ENCODE results near the gene SLC24A1.

Gene SLC24A1

DNA sequence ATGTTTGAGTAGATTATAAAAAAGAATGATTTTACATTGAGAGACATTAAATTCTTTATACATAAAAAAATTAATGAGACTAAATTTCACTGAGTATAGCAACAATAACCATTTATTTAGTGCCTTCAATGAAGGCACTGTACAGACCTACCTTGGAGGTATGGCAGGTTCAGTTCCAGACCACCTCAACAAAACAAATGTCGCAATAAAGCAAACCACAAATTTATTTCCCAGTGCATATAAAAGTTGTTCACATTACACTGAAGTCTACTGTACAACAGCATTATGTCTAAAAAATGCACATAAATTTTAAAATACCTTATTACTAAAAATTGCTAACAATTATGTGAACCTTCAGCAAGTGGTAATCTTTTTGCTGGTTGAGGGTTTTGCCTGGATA lies 58.8 kb downstream of the SLC24A1 start:
- H3K36me3 ChIP-seq (ENCODE audit: control insufficient read depth in 2 of 2, insufficient read depth in 1 of 2, low read length in 2 of 2), result no peaks in the 10 kb centered on the region
- ChIA-PET POLR2A (no interaction called here), CTCF (no interaction called here)
- H3K9me3 ChIP-seq (ENCODE audit: control insufficient read depth, insufficient read depth, low read depth, low read length), result no peaks in the 10 kb centered on the region
- H3K27ac ChIP-seq (ENCODE audit: extremely low read depth, low read depth, low read length), result no peak overlapping the region
- TF ChIP-seq, protein P1, sequence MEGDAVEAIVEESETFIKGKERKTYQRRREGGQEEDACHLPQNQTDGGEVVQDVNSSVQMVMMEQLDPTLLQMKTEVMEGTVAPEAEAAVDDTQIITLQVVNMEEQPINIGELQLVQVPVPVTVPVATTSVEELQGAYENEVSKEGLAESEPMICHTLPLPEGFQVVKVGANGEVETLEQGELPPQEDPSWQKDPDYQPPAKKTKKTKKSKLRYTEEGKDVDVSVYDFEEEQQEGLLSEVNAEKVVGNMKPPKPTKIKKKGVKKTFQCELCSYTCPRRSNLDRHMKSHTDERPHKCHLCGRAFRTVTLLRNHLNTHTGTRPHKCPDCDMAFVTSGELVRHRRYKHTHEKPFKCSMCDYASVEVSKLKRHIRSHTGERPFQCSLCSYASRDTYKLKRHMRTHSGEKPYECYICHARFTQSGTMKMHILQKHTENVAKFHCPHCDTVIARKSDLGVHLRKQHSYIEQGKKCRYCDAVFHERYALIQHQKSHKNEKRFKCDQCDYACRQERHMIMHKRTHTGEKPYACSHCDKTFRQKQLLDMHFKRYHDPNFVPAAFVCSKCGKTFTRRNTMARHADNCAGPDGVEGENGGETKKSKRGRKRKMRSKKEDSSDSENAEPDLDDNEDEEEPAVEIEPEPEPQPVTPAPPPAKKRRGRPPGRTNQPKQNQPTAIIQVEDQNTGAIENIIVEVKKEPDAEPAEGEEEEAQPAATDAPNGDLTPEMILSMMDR (tag by site-specific recombination; IDR thresholded peaks at IDR 0.05), result no peak
- no peak for TF ChIP-seq OVOL3 (tag by site-specific recombination; IDR thresholded peaks at IDR 0.05)
- no peak for TF ChIP-seq ZNF704 (tag by site-specific recombination; IDR thresholded peaks at IDR 0.05)
- no peak for TF ChIP-seq ZNF549 (tag by site-specific recombination; IDR thresholded peaks at IDR 0.05)
- no peak for TF ChIP-seq SP2 (tag by site-specific recombination; IDR thresholded peaks at IDR 0.05)
- TF ChIP-seq ZNF16 (tag by site-specific recombination; IDR thresholded peaks at IDR 0.05; ENCODE audit: low read depth), result no peak
- no peak for TF ChIP-seq ZNF670 (tag by site-specific recombination; IDR thresholded peaks at IDR 0.05; ENCODE audit: low read depth)
- TF ChIP-seq, protein P2, sequence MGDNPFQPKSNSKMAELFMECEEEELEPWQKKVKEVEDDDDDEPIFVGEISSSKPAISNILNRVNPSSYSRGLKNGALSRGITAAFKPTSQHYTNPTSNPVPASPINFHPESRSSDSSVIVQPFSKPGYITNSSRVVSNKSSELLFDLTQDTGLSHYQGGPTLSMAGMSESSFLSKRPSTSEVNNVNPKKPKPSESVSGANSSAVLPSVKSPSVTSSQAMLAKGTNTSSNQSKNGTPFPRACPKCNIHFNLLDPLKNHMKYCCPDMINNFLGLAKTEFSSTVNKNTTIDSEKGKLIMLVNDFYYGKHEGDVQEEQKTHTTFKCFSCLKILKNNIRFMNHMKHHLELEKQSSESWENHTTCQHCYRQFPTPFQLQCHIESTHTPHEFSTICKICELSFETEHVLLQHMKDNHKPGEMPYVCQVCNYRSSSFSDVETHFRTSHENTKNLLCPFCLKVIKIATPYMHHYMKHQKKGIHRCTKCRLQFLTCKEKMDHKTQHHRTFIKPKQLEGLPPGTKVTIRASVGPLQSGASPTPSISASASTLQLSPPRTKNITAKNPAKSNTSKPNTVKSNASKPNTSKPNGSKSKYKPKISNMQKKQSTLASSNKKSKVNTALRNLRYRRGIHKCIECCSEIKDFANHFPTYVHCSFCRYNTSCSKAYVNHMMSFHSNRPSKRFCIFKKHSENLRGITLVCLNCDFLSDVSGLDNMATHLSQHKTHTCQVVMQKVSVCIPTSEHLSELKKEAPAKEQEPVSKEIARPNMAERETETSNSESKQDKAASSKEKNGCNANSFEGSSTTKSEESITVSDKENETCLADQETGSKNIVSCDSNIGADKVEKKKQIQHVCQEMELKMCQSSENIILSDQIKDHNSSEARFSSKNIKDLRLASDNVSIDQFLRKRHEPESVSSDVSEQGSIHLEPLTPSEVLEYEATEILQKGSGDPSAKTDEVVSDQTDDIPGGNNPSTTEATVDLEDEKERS (tag by site-specific recombination; IDR thresholded peaks at IDR 0.05), result no peak
- no peak for TF ChIP-seq ZNF513 (tag by site-specific recombination; IDR thresholded peaks at IDR 0.05)
- TF ChIP-seq ZSCAN4 (tag by site-specific recombination; IDR thresholded peaks at IDR 0.05), result no peak
- TF ChIP-seq, protein P3, sequence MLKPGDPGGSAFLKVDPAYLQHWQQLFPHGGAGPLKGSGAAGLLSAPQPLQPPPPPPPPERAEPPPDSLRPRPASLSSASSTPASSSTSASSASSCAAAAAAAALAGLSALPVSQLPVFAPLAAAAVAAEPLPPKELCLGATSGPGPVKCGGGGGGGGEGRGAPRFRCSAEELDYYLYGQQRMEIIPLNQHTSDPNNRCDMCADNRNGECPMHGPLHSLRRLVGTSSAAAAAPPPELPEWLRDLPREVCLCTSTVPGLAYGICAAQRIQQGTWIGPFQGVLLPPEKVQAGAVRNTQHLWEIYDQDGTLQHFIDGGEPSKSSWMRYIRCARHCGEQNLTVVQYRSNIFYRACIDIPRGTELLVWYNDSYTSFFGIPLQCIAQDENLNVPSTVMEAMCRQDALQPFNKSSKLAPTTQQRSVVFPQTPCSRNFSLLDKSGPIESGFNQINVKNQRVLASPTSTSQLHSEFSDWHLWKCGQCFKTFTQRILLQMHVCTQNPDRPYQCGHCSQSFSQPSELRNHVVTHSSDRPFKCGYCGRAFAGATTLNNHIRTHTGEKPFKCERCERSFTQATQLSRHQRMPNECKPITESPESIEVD (tag by site-specific recombination; IDR thresholded peaks at IDR 0.05), result no peak
- no peak for TF ChIP-seq HOXD13 (CRISPR knock-in tag; IDR thresholded peaks at IDR 0.05; ENCODE audit: borderline replicate concordance)
- TF ChIP-seq ZNF391 (tag by site-specific recombination; IDR thresholded peaks at IDR 0.05; ENCODE audit: borderline replicate concordance, low read depth), result no peak
- no peak for TF ChIP-seq ZNF394 (tag by site-specific recombination; IDR thresholded peaks at IDR 0.05; ENCODE audit: borderline replicate concordance)
- TF ChIP-seq, protein P4, sequence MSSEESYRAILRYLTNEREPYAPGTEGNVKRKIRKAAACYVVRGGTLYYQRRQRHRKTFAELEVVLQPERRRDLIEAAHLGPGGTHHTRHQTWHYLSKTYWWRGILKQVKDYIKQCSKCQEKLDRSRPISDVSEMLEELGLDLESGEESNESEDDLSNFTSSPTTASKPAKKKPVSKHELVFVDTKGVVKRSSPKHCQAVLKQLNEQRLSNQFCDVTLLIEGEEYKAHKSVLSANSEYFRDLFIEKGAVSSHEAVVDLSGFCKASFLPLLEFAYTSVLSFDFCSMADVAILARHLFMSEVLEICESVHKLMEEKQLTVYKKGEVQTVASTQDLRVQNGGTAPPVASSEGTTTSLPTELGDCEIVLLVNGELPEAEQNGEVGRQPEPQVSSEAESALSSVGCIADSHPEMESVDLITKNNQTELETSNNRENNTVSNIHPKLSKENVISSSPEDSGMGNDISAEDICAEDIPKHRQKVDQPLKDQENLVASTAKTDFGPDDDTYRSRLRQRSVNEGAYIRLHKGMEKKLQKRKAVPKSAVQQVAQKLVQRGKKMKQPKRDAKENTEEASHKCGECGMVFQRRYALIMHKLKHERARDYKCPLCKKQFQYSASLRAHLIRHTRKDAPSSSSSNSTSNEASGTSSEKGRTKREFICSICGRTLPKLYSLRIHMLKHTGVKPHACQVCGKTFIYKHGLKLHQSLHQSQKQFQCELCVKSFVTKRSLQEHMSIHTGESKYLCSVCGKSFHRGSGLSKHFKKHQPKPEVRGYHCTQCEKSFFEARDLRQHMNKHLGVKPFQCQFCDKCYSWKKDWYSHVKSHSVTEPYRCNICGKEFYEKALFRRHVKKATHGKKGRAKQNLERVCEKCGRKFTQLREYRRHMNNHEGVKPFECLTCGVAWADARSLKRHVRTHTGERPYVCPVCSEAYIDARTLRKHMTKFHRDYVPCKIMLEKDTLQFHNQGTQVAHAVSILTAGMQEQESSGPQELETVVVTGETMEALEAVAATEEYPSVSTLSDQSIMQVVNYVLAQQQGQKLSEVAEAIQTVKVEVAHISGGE (tag by site-specific recombination; conservative IDR thresholded peaks at IDR 0.05; ENCODE audit: low read depth), result no peak
- H3K4me1 ChIP-seq (ENCODE audit: control insufficient read depth, insufficient read depth, low read length), result no peaks in the 10 kb centered on the region
- no peak overlapping the region for H3K4me3 ChIP-seq (ENCODE audit: low read depth, low read length)
